ENCODE measurements around the gene PCSK5. TPM values are rescaled to one million over a fixed set of nuclear protein-coding genes. Genes with fewer than 3 reads are reported as not detected.

The PCSK5 gene
- polyA plus RNA-seq, 2 donors: 4.2 to 6.1 TPM

DNA sequence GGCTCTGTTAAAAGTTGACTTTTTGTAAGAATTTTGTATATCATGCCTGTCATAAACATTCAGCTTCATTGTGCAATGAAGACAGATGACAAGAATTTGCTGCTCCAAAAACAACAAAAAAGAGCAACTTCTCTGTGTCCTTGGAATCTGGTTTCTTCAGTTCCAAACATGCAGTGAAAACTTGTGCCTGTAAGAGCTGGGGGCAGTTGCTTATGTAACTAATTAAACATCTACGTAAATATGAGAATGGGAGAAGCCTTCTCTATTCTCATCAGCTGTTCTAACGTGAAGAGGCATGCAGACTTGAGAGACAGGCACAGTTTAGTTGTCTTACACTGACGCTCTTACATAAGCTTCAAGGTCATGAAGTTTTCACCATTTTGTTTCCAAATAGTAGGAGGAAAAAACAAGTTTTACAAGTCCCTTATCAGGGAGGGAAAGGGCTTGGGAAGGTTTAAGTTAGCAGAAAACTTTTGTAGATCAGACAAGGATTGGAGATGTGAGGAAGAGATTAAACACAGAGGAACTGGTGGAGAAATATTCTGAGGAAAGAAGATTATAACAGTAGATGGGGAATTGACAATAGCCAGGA is 333.4 kb downstream of the PCSK5 start:
- Histone ChIP-seq H3K27me3 (ENCODE audit: control insufficient read depth in 1 of 2, insufficient read depth in 2 of 2, low read length in 2 of 2) (no peaks in the 10 kb centered on the region), H3K9me3 (ENCODE audit: control insufficient read depth in 2 of 2, insufficient read depth in 1 of 2, low read depth in 1 of 2, low read length in 1 of 2) (no peaks in the 10 kb centered on the region), H3K4me1 (ENCODE audit: control insufficient read depth in 2 of 2, insufficient read depth in 2 of 2, low read length in 1 of 2) (no peaks in the 10 kb centered on the region), H3K4me3 (ENCODE audit: low read depth in 1 of 2, low read length in 2 of 2) (no peak overlapping the region), H3K36me3 (ENCODE audit: control insufficient read depth in 2 of 2, insufficient read depth in 2 of 2, low read length in 1 of 2) (no peaks in the 10 kb centered on the region), H3K27ac (ENCODE audit: low read depth in 2 of 2, low read length in 1 of 2) (no peak overlapping the region)
- 35 to 39% methylated on average over 3 of the region's 3 CpGs for WGBS, 2 donors

DNA sequence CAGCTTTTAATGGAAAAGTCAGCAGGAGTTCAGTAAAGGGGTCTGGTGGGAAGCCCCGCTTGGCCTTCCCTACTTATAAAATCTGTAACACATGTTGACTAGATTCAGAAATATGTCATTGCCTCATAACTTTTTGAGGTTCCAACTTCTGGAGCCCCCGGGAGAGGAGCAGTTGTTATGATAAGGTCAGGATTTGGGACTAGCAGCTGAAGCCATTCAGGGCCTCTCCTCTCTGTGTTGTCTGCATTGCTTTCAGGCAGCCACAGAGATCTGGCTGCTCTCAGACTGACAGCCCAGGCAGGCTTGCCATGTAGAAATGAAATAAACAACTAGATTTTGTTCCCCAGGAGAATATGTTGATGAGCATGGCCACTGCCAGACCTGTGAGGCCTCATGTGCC is 336.7 kb downstream of the PCSK5 start:
- H3K9me3 ChIP-seq (ENCODE audit: control insufficient read depth in 2 of 2, insufficient read depth in 1 of 2, low read depth in 1 of 2, low read length in 1 of 2): no peaks in the 10 kb centered on the region
- H3K4me3 ChIP-seq (ENCODE audit: low read depth in 1 of 2, low read length in 2 of 2): no peak overlapping the region
- no peaks in the 10 kb centered on the region for H3K4me1 ChIP-seq (ENCODE audit: control insufficient read depth in 2 of 2, insufficient read depth in 2 of 2, low read length in 1 of 2)
- no peak overlapping the region for H3K27ac ChIP-seq (ENCODE audit: low read depth in 2 of 2, low read length in 1 of 2)
- no peaks in the 10 kb centered on the region for H3K36me3 ChIP-seq (ENCODE audit: control insufficient read depth in 2 of 2, insufficient read depth in 2 of 2, low read length in 1 of 2)
- H3K27me3 ChIP-seq (ENCODE audit: control insufficient read depth in 1 of 2, insufficient read depth in 2 of 2, low read length in 2 of 2): no peaks in the 10 kb centered on the region
- WGBS, 2 donors: 83 to 90% methylated on average over 2 of the region's 2 CpGs

DNA sequence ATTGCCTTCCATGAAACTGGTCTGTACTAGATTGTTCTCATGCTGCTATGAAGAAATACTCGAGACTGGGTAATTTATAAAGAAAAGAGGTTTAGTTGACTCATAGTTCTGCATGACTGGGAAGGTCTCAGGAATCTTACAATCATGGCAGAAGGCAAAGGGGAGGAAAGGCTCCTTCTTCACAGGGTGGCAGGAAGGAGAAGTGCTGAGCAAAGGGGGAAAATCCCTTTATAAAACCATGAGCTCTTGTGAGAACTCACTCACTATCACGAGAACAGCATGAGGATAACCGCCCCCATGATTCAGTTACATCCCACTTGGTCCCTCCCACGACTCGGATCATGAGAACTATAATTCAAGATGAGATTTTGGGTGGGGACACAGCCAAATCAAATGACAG is 340.5 kb downstream of the PCSK5 start:
- no peak overlapping the region for H3K4me3 ChIP-seq (ENCODE audit: low read depth in 1 of 2, low read length in 2 of 2)
- no peaks in the 10 kb centered on the region for H3K4me1 ChIP-seq (ENCODE audit: control insufficient read depth in 2 of 2, insufficient read depth in 2 of 2, low read length in 1 of 2)
- H3K9me3 ChIP-seq (ENCODE audit: control insufficient read depth in 2 of 2, insufficient read depth in 1 of 2, low read depth in 1 of 2, low read length in 1 of 2): no peaks in the 10 kb centered on the region
- no peaks in the 10 kb centered on the region for H3K36me3 ChIP-seq (ENCODE audit: control insufficient read depth in 2 of 2, insufficient read depth in 2 of 2, low read length in 1 of 2)
- WGBS, 2 donors: 84 to 86% methylated on average over 5 of the region's 5 CpGs
- H3K27me3 ChIP-seq (ENCODE audit: control insufficient read depth in 1 of 2, insufficient read depth in 2 of 2, low read length in 2 of 2): no peaks in the 10 kb centered on the region
- H3K27ac ChIP-seq (ENCODE audit: low read depth in 2 of 2, low read length in 1 of 2): no peak overlapping the region

DNA sequence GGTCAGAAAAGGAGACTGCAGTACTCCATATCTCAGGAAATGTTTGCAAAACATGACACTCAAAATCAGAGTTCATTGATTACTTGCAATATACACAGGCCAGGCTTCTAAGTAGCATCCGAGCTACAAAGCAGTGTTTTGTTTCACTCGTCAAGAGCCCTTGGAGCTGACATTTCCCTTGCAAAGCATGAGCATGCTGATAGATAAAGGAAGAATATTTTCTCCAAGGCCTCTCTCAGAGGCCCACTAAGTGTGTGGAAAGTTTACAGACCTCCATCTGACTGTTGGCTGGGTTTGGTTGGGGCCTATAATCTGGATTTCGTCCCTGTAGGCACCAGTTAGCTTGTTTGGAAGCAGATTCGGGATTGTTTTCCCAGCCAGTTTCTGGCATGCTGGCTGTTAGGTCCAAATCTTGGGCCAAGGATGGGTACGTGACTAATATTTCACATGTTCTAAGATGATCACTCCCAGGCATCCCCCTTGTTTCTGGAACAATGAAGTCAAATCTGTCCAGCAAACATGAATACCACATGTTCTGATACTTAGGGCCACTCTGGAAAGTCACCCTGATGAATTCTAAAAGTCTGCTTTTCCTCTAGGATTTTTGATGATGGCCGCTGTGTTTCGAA is 342.5 kb downstream of the PCSK5 start:
- no peak overlapping the region for H3K4me3 ChIP-seq (ENCODE audit: low read depth in 1 of 2, low read length in 2 of 2)
- no peaks in the 10 kb centered on the region for H3K4me1 ChIP-seq (ENCODE audit: control insufficient read depth in 2 of 2, insufficient read depth in 2 of 2, low read length in 1 of 2)
- 86 to 90% methylated on average over 7 of the region's 7 CpGs for WGBS, 2 donors
- no peaks in the 10 kb centered on the region for H3K9me3 ChIP-seq (ENCODE audit: control insufficient read depth in 2 of 2, insufficient read depth in 1 of 2, low read depth in 1 of 2, low read length in 1 of 2)
- H3K27me3 ChIP-seq (ENCODE audit: control insufficient read depth in 1 of 2, insufficient read depth in 2 of 2, low read length in 2 of 2): no peaks in the 10 kb centered on the region
- no peak overlapping the region for H3K27ac ChIP-seq (ENCODE audit: low read depth in 2 of 2, low read length in 1 of 2)
- H3K36me3 ChIP-seq (ENCODE audit: control insufficient read depth in 2 of 2, insufficient read depth in 2 of 2, low read length in 1 of 2): no peaks in the 10 kb centered on the region

DNA sequence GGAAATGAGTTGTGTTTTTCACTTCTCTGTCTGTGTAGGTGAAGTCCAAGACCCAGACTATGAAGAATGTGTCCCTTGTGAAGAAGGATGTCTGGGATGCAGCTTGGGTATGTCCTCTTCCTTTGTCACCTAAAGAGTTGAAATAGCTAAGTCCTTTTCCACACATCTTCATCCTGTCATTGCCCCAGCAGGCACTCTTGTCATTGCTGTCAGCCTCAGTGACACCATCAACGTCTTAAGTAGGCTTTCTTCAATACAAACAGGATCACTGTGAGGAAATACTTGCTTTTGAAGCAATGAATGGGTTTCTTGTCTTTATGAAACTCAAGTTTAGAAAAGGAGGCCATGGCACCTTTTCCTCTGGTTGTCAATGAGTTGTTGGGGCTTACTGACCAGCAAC is 350.1 kb downstream of the PCSK5 start:
- WGBS, 2 donors: 80 to 81% methylated on average over 1 of the region's 1 CpG
- H3K9me3 ChIP-seq (ENCODE audit: control insufficient read depth in 2 of 2, insufficient read depth in 1 of 2, low read depth in 1 of 2, low read length in 1 of 2): no peaks in the 10 kb centered on the region
- no peaks in the 10 kb centered on the region for H3K4me1 ChIP-seq (ENCODE audit: control insufficient read depth in 2 of 2, insufficient read depth in 2 of 2, low read length in 1 of 2)
- H3K4me3 ChIP-seq (ENCODE audit: low read depth in 1 of 2, low read length in 2 of 2): no peak overlapping the region
- H3K27ac ChIP-seq (ENCODE audit: low read depth in 2 of 2, low read length in 1 of 2): no peak overlapping the region
- no peaks in the 10 kb centered on the region for H3K36me3 ChIP-seq (ENCODE audit: control insufficient read depth in 2 of 2, insufficient read depth in 2 of 2, low read length in 1 of 2)
- H3K27me3 ChIP-seq (ENCODE audit: control insufficient read depth in 1 of 2, insufficient read depth in 2 of 2, low read length in 2 of 2): no peaks in the 10 kb centered on the region

DNA sequence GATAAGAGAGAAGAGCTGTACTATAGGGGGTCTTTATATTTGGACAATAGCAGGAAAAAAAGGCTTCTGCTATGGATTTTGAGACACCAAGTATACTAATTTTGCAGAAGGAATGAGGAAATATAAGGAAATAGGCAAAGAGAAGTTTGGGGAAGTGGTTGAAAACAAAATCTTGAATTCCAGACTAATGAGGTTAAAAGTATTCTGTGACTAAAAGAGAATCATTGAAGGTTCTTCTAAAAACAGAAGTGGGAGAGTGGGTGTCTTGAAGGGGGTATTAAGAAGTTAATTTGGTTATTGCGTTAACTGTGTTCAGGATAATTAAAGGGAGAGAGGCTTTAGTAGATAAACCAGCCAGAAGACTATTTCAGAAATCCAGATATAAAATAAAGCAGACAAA is 355.0 kb downstream of the PCSK5 start:
- Histone ChIP-seq H3K27ac (ENCODE audit: low read depth in 2 of 2, low read length in 1 of 2) (no peak overlapping the region), H3K4me3 (ENCODE audit: low read depth in 1 of 2, low read length in 2 of 2) (no peak overlapping the region), H3K27me3 (ENCODE audit: control insufficient read depth in 1 of 2, insufficient read depth in 2 of 2, low read length in 2 of 2) (no peaks in the 10 kb centered on the region), H3K9me3 (ENCODE audit: control insufficient read depth in 2 of 2, insufficient read depth in 1 of 2, low read depth in 1 of 2, low read length in 1 of 2) (no peaks in the 10 kb centered on the region), H3K36me3 (ENCODE audit: control insufficient read depth in 2 of 2, insufficient read depth in 2 of 2, low read length in 1 of 2) (no peaks in the 10 kb centered on the region), H3K4me1 (ENCODE audit: control insufficient read depth in 2 of 2, insufficient read depth in 2 of 2, low read length in 1 of 2) (no peaks in the 10 kb centered on the region)
- WGBS, 2 donors: 91 to 100% methylated on average over 1 of the region's 1 CpG

DNA sequence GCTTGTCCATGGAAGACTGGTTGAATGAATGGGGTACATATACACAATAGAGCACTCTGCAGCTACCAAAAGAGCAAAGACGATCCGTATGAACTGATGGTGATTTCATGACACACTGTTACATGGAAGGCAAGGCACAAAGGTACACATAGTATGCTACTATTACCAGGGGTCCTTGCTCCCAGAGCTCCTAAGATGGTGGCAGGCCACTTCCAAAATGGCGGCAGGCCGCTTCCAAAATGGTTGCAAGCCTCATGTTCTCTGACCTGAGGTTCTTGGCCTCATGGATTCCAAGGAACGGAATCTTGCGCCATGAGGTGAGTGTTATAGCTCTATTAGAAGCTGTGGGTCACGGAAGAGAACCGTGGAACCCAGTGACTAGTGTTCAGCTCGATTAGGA is 356.2 kb downstream of the PCSK5 start:
- H3K4me1 ChIP-seq (ENCODE audit: control insufficient read depth in 2 of 2, insufficient read depth in 2 of 2, low read length in 1 of 2): no peaks in the 10 kb centered on the region
- no peaks in the 10 kb centered on the region for H3K9me3 ChIP-seq (ENCODE audit: control insufficient read depth in 2 of 2, insufficient read depth in 1 of 2, low read depth in 1 of 2, low read length in 1 of 2)
- H3K36me3 ChIP-seq (ENCODE audit: control insufficient read depth in 2 of 2, insufficient read depth in 2 of 2, low read length in 1 of 2): no peaks in the 10 kb centered on the region
- H3K27me3 ChIP-seq (ENCODE audit: control insufficient read depth in 1 of 2, insufficient read depth in 2 of 2, low read length in 2 of 2): no peaks in the 10 kb centered on the region
- WGBS, 2 donors: 95% methylated on average over 9 of the region's 9 CpGs
- H3K4me3 ChIP-seq (ENCODE audit: low read depth in 1 of 2, low read length in 2 of 2): no peak overlapping the region
- no peak overlapping the region for H3K27ac ChIP-seq (ENCODE audit: low read depth in 2 of 2, low read length in 1 of 2)

DNA sequence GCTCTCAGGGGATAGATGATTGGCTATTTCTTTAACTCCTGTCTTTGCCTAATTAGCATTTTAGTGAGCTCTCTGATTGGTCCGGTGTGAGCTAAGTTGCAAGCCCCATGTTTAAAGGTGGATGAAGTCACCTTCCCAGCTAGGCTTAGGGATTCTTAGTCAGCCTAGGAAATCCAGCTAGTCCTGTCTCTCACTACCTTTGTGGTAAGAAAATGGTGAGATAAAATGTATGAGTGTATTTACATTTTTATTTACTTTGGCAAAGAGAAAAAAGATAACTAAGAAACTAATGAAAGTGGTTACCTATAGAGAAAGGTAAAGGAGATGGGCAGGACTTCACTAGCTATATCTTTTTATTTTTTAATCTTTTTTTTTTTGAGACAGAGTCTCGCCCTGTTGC is 357.0 kb downstream of the PCSK5 start:
- H3K27ac ChIP-seq (ENCODE audit: low read depth in 2 of 2, low read length in 1 of 2): no peak overlapping the region
- H3K9me3 ChIP-seq (ENCODE audit: control insufficient read depth in 2 of 2, insufficient read depth in 1 of 2, low read depth in 1 of 2, low read length in 1 of 2): no peaks in the 10 kb centered on the region
- H3K4me1 ChIP-seq (ENCODE audit: control insufficient read depth in 2 of 2, insufficient read depth in 2 of 2, low read length in 1 of 2): no peaks in the 10 kb centered on the region
- H3K4me3 ChIP-seq (ENCODE audit: low read depth in 1 of 2, low read length in 2 of 2): no peak overlapping the region
- WGBS, 2 donors: 85 to 93% methylated on average over 2 of the region's 2 CpGs
- no peaks in the 10 kb centered on the region for H3K27me3 ChIP-seq (ENCODE audit: control insufficient read depth in 1 of 2, insufficient read depth in 2 of 2, low read length in 2 of 2)
- H3K36me3 ChIP-seq (ENCODE audit: control insufficient read depth in 2 of 2, insufficient read depth in 2 of 2, low read length in 1 of 2): no peaks in the 10 kb centered on the region

DNA sequence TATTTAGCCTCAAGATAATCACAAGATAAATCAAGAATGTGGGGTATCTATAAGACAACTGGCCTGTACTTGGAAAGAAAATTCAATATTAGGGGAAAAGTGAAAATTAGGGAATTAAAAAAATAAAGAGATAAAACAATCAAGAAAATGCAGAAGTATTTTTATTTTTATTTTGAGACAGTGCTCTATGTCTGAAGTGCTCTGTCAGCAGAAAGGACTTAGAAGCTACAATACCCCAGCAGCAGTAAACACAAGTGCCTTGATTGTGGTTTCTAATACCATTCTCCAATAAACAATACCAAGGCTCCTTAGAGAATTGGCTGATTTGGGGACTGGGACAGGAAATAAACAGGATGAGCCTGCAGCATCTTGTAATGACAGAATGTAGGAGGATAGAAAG is 358.8 kb downstream of the PCSK5 start:
- Histone ChIP-seq H3K36me3 (ENCODE audit: control insufficient read depth in 2 of 2, insufficient read depth in 2 of 2, low read length in 1 of 2) (no peaks in the 10 kb centered on the region), H3K4me1 (ENCODE audit: control insufficient read depth in 2 of 2, insufficient read depth in 2 of 2, low read length in 1 of 2) (no peaks in the 10 kb centered on the region), H3K9me3 (ENCODE audit: control insufficient read depth in 2 of 2, insufficient read depth in 1 of 2, low read depth in 1 of 2, low read length in 1 of 2) (no peaks in the 10 kb centered on the region), H3K4me3 (ENCODE audit: low read depth in 1 of 2, low read length in 2 of 2) (no peak overlapping the region), H3K27ac (ENCODE audit: low read depth in 2 of 2, low read length in 1 of 2) (no peak overlapping the region), H3K27me3 (ENCODE audit: control insufficient read depth in 1 of 2, insufficient read depth in 2 of 2, low read length in 2 of 2) (no peaks in the 10 kb centered on the region)

DNA sequence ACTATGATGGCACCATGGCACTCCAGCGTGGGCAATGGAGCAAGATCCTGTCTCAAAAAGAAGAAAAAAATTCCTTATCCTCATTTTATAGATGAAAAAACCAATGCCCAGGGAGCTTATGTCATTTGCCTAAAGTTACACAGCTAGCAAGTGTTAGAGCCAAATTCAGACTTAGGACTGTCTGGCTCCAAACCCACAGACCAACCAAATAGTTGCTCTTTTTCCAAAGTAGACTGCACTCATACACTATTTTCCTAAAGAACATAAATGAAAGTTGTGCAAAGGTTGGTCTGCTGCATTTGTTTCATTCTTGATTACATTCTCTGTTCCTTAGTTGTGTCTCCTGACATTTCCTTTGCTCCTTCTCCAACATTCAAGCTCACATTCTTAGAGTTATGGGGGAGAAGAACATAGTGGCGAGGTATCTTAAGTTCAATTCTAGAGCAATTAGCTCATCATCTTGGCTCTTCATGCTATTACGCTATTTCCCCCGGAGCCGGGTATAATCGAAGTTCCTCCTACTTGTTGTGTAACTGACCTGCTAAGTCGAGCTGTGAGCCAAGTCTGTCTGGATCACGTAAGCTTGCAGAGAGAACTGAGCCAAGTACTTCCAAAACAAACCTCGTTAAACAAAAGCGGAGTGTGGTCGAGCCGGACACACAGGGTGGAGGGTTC is 365.4 kb downstream of the PCSK5 start:
- H3K9me3 ChIP-seq (ENCODE audit: control insufficient read depth in 2 of 2, insufficient read depth in 1 of 2, low read depth in 1 of 2, low read length in 1 of 2): no peaks in the 10 kb centered on the region
- no peak overlapping the region for H3K4me3 ChIP-seq (ENCODE audit: low read depth in 1 of 2, low read length in 2 of 2)
- no peaks in the 10 kb centered on the region for H3K27me3 ChIP-seq (ENCODE audit: control insufficient read depth in 1 of 2, insufficient read depth in 2 of 2, low read length in 2 of 2)
- WGBS, 2 donors: 32 to 58% methylated on average over 12 of the region's 12 CpGs
- no peaks in the 10 kb centered on the region for H3K4me1 ChIP-seq (ENCODE audit: control insufficient read depth in 2 of 2, insufficient read depth in 2 of 2, low read length in 1 of 2)
- H3K27ac ChIP-seq (ENCODE audit: low read depth in 2 of 2, low read length in 1 of 2): peak overlapping the region; percentile 7 to 52
- no peaks in the 10 kb centered on the region for H3K36me3 ChIP-seq (ENCODE audit: control insufficient read depth in 2 of 2, insufficient read depth in 2 of 2, low read length in 1 of 2)

Measured in esophagus (tissue), 2 donors.